Liver (tissue), 9 donors: ENCODE results near the gene NUDT21. TPM values are rescaled to one million over a fixed set of nuclear protein-coding genes. Genes with fewer than 3 reads are reported as not detected.

Experiments used
- DNase-seq: peaks from one replicate; pipeline ENCODE4 v3.0.0-alpha.2; 2017; ENCODE audit warnings: low spot score
- H3K27ac ChIP-seq, 2 donors: one replicate each; pipeline ENCODE4 v1.7.0; 2013; ENCODE audit warnings: inconsistent platforms in 2 of 2, low read length in 2 of 2, control low read depth in 1 of 2, low read depth in 1 of 2, mild to moderate bottlenecking in 1 of 2
- H3K27me3 ChIP-seq, 4 donors: one replicate each; pipeline versions ENCODE4 v1.6.1 to v1.7.0; 2013; ENCODE audit warnings: low read length in 3 of 4, inconsistent platforms in 1 of 4, mild to moderate bottlenecking in 1 of 4, moderate library complexity in 1 of 4; ENCODE audit not compliant: control insufficient read depth in 4 of 4, insufficient read depth in 4 of 4
- H3K36me3 ChIP-seq, 4 donors: one replicate each; pipeline versions ENCODE4 v1.6.1 to v1.7.0; 2013; ENCODE audit warnings: low read length in 3 of 4, mild to moderate bottlenecking in 3 of 4, low read depth in 1 of 4, moderate library complexity in 1 of 4; ENCODE audit not compliant: control insufficient read depth in 4 of 4, insufficient read depth in 3 of 4
- H3K4me1 ChIP-seq, 4 donors: one replicate each; pipeline versions ENCODE4 v1.6.1 to v1.7.0; 2013; ENCODE audit warnings: low read length in 3 of 4, mild to moderate bottlenecking in 3 of 4, moderate library complexity in 1 of 4; ENCODE audit not compliant: control insufficient read depth in 4 of 4, insufficient read depth in 4 of 4
- H3K4me3 ChIP-seq, 3 donors: one replicate each; pipeline versions ENCODE4 v1.6.1 to v1.7.0; 2013; ENCODE audit warnings: low read length in 3 of 3, control low read depth in 1 of 3, low read depth in 1 of 3, mild to moderate bottlenecking in 1 of 3
- H3K9ac ChIP-seq, 2 donors: one replicate each; pipeline ENCODE4 v1.7.0; 2013; ENCODE audit warnings: low read length in 2 of 2, mild to moderate bottlenecking in 2 of 2, moderate library complexity in 2 of 2, control low read depth in 1 of 2, low read depth in 1 of 2
- H3K9me3 ChIP-seq, 4 donors: one replicate each; pipeline versions ENCODE4 v1.6.1 to v1.7.0; 2013; ENCODE audit warnings: low read length in 3 of 4; ENCODE audit not compliant: control insufficient read depth in 4 of 4
- ATF3 ChIP-seq: IDR thresholded peaks from 2 replicates; pipeline ENCODE4 v1.6.1; 2016; ENCODE audit warnings: antibody characterized with exemption
- EGR1 ChIP-seq, 2 donors: IDR thresholded peaks; 2 replicates each; pipeline ENCODE4 v1.6.1; 2016 to 2018; ENCODE audit warnings: antibody characterized with exemption in 2 of 2, low read depth in 2 of 2
- FOXA1 ChIP-seq: IDR thresholded peaks from 2 replicates; pipeline ENCODE4 v1.6.1; 2016; ENCODE audit warnings: antibody characterized with exemption
- FOXA2 ChIP-seq: IDR thresholded peaks from 2 replicates; pipeline ENCODE4 v1.6.1; 2016; ENCODE audit warnings: antibody characterized with exemption
- GABPA ChIP-seq, 2 donors: IDR thresholded peaks in 1 of 2; conservative IDR thresholded peaks in 1 of 2; 2 replicates each; pipeline ENCODE4 v1.6.1; 2016; ENCODE audit warnings: antibody characterized with exemption in 2 of 2, mild to moderate bottlenecking in 1 of 2, moderate library complexity in 1 of 2
- HNF4A ChIP-seq, 2 donors: conservative IDR thresholded peaks; 2 replicates each; pipeline ENCODE4 v1.6.1; 2016; ENCODE audit warnings: antibody characterized with exemption in 2 of 2, mild to moderate bottlenecking in 2 of 2
- HNF4G ChIP-seq: IDR thresholded peaks from 2 replicates; pipeline ENCODE4 v1.6.1; 2016; ENCODE audit warnings: antibody characterized with exemption
- JUND ChIP-seq, 2 donors: IDR thresholded peaks; 2 replicates each; pipeline ENCODE4 v1.6.1; 2016; ENCODE audit warnings: antibody characterized with exemption in 2 of 2
- MAX ChIP-seq: IDR thresholded peaks from 2 replicates; pipeline ENCODE4 v1.6.1; 2016; ENCODE audit warnings: antibody characterized with exemption
- NR2F2 ChIP-seq: IDR thresholded peaks from 2 replicates; pipeline ENCODE4 v1.6.1; 2016; ENCODE audit warnings: antibody characterized with exemption
- RAD21 ChIP-seq, 2 donors: IDR thresholded peaks; 2 replicates each; pipeline ENCODE4 v1.6.1; 2016; ENCODE audit warnings: antibody characterized with exemption in 2 of 2, mild to moderate bottlenecking in 2 of 2
- REST ChIP-seq: IDR thresholded peaks from 2 replicates; pipeline ENCODE4 v1.6.1; 2016; ENCODE audit warnings: antibody characterized with exemption, mild to moderate bottlenecking
- RXRA ChIP-seq, 2 donors: IDR thresholded peaks; 2 replicates each; pipeline ENCODE4 v1.6.1; 2017 to 2018; ENCODE audit warnings: antibody characterized with exemption in 2 of 2, mild to moderate bottlenecking in 1 of 2
- SP1 ChIP-seq: IDR thresholded peaks from 2 replicates; pipeline ENCODE4 v1.6.1; 2018; ENCODE audit warnings: antibody characterized with exemption, mild to moderate bottlenecking
- TAF1 ChIP-seq: conservative IDR thresholded peaks from 2 replicates; pipeline ENCODE4 v1.6.1; 2016; ENCODE audit warnings: antibody characterized with exemption, mild to moderate bottlenecking
- YY1 ChIP-seq: IDR thresholded peaks from 2 replicates; pipeline ENCODE4 v1.6.1; 2016; ENCODE audit warnings: antibody characterized with exemption, mild to moderate bottlenecking
- ZBTB33 ChIP-seq: IDR thresholded peaks from 2 replicates; pipeline ENCODE4 v1.6.1; 2016; ENCODE audit warnings: antibody characterized with exemption
- WGBS: extraction: QIAGEN DNeasy Blood & Tissue Kit; methylation state at CpG from one replicate; pipeline ENCODE4 v1.1.7; 2013; 5-methylcytosine and 5-hydroxymethylcytosine counted together
- polyA plus RNA-seq, 2 donors: library from polyadenylated mRNA; stranded (reverse) in 1 of 2; unstranded in 1 of 2; fragments of 200-250 nt in 1 of 2; fragments of >200 nt in 1 of 2; fragmentation: Nextera tagmentation in 1 of 2; extraction: Ambion mirVana in 1 of 2; gene quantifications; one replicate each; pipeline versions ENCODE4 v1.2.1 to v1.2.3, GENCODE V29; 2013 to 2015
- total RNA-seq, 2 donors: library from RNA; depleted of rRNA; stranded (reverse); fragments of >200 nt; gene quantifications; one replicate each; pipeline ENCODE4 v1.2.3, GENCODE V29; 2014
- donor health status: healthy.
- donor health status: healthy.
- donor health status: healthy.
- donor health status: healthy.
- donor health status: healthy.

Gene NUDT21
- total and polyA plus RNA-seq, 4 donors: 19.3 to 43.9 (median 27.2) TPM

GRCh38 chr16:56479469-56479868 lies 28.3 kb upstream of the NUDT21 start (continued):
- TF ChIP-seq REST (no peak), SP1 (no peak), GABPA (IDR thresholded peaks at IDR 0.05 in 1 of 2, conservative IDR thresholded peaks at IDR 0.05 in 1 of 2) (no peak)

- TF ChIP-seq FOXA2 (no peak), HNF4A (conservative IDR thresholded peaks at IDR 0.05) (no peak), NR2F2 (no peak), MAX (no peak), RAD21 (IDR thresholded peaks at IDR 0.05) (no peak), FOXA1 (no peak), JUND (IDR thresholded peaks at IDR 0.05) (no peak), SP1 (no peak), ZBTB33 (no peak), ATF3 (no peak), RXRA (IDR thresholded peaks at IDR 0.05) (no peak), HNF4G (no peak), YY1 (no peak), TAF1 (no peak), EGR1 (IDR thresholded peaks at IDR 0.05; ENCODE audit: low read depth in 2 of 2) (no peak)
- Histone ChIP-seq H3K9me3 (no peaks in the 10 kb centered on the region), H3K4me3 (no peak overlapping the region), H3K27ac (no peak overlapping the region), H3K9ac (no peak overlapping the region), H3K36me3 (peaks cover 3 to 47% (median 28%) of the 10 kb centered on the region in 4 donors), H3K27me3 (no peaks in the 10 kb centered on the region), H3K4me1 (no peaks in the 10 kb centered on the region)
- DNase-seq: no peak
- 86% methylated on average over 2 of the region's 2 CpGs for WGBS
These were observed 27.3 kb upstream of the NUDT21 start for GRCh38 chr16:56478281-56479049.
